ENCODE results near the gene OSER1. TPM values are rescaled to one million over a fixed set of nuclear protein-coding genes. Genes with fewer than 3 reads are reported as not detected.
"Not testable (repeated sequence)": the region's sequence is repeated elsewhere in the genome, so short reads cannot be mapped to it uniquely, and the experiment has no call there.

OSER1 gene
- total RNA-seq, 1 donor from 2014 or later: 39.8 TPM

GRCh38 chr20:44200983-44201382 is 9.6 kb downstream of the OSER1 start:
- DNase-seq (ENCODE audit: low read depth): no peak

- no peak for DNase-seq (ENCODE audit: low read depth)
Observed at GRCh38 chr20:44200371-44200770, 10.2 kb downstream of the OSER1 start.

GRCh38 chr20:44199877-44200276 is 10.7 kb downstream of the OSER1 start:
- DNase-seq (ENCODE audit: low read depth): no peak

- no peak for DNase-seq (ENCODE audit: low read depth)
Observed at GRCh38 chr20:44198872-44199271, 11.7 kb downstream of the OSER1 start.

DNA sequence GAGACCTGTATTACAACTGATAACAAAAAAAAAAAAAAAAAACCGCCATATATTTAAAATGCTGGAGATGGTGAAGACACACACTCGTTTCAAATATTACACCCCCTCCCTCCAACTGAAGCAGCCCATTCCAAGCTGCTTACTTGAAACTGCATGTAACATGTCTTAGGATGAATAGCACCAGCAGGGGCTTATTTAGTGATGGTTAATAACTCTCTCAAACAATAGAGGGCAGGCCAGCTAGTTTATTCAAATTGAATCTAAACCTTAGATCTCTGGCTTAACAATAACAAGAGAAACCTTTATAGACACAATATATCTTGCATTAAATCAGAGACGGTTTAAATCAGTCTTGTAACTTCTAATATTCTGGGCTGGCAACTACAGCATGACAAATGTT is 14.3 kb downstream of the OSER1 start:
- no peak for DNase-seq (ENCODE audit: low read depth)

GRCh38 chr20:44195605-44196004 is 15.0 kb downstream of the OSER1 start:
- no peak for DNase-seq (ENCODE audit: low read depth)

DNA sequence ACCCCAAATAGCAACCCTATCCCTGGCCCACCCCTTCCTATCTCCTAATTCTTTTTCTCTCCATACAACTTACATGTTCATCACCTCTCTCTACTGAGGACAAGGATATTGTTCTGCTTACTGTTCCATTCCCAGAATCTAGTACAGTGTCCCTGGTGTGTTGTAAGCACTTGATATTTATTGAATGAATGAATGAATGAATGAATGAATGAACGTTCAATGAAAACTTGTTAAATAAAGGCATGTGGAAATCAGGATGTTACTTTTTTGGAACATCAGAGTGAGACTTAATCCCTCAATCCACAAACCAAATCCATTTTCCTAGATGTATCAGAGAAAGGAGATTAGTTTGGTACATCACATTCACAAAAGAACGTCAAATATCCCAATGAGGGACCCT is 16.8 kb downstream of the OSER1 start:
- DNase-seq (ENCODE audit: low read depth): no peak

GRCh38 chr20:44191640-44192039 is 18.9 kb downstream of the OSER1 start:
- DNase-seq (ENCODE audit: low read depth): not testable (repeated sequence)

- DNase-seq (ENCODE audit: low read depth): peak; percentile 80
Observed at GRCh38 chr20:44190197-44190852, 20.2 kb downstream of the OSER1 start.

DNA sequence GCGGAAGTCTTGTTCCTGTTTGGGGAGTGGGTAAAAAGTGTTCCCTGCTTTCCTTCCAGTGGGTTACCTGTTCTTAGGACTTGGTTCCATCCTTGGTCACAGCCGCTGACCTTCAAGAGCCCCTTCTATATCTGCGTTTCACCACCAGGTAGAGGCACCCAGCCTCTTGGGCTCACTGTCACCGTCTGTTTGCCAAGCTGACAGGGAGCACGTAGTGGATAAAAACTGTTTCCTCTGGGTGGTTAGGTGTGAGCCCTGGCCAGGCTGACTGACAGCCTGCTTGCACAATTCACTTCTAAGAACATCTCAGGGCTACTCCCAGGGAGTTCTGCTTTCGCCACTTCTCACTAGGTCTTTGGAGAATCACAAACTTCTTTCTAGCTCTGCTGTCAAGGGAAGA is 21.8 kb downstream of the OSER1 start:
- peak; percentile 39 for DNase-seq (ENCODE audit: low read depth)

- peak; percentile 72 for DNase-seq (ENCODE audit: low read depth)
Observed at GRCh38 chr20:44187772-44188709, 22.5 kb downstream of the OSER1 start.

DNA sequence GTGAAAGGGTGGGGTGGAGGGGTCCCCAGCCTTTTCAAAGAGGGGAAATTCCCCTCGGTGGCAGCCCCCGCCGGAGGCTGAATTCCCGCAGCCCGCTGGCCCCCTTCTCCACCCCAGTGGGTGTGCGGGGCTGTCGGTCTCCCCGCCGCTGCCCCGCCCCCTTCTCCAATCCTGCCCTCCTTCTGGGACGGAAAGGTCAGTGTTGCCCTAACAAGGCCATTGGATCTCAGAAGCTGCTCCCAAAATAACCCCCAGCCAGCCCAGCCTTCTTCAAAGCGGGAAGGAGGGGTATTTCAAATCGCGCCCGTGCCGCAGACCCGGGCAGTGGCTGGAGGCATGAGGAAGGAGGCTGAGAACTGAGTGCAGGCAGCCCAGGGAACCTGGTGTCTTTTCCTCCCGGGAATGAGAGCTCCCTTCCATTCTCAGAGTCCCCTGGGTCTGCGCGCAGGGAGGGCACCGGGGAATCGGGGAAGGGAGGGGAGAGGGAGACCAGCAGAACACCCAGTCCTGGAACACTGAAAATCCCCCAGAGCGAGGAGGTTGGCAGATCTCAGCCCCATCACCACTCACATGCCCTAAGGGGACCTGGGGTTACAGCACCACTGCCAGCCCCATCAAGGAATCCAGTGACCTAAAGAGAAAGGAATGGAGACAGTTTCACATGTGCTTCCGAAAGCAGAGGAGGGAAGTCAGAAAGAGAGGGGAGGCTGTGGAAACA is 23.4 kb downstream of the OSER1 start, which contains the start of gene JPH2:
Gene JPH2, minus strand, starts transcription at position 135 of the 718 bp plus-strand sequence. CDS start 483 bp downstream, outside the sequence.
- DNase-seq (ENCODE audit: low read depth): peak; percentile 84

DNA sequence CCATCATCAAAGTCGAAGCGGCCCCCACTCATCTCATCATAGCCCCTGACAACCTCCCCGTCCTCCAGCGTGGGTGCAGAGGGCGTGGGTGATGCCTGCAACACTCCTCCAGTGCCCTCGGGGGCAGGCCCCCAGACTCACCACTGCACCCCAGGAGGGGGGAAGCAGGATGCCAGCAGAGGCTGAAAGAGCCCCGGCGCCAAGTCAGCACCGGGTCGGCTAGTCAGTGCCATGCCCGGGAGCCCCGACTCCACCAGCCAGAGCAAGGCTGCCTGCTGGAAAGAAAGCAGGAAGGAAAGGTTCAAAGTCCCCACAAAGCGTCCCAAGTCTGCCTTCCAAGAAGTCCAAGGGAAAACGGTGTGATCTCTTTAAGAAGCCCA is 23.9 kb downstream of the OSER1 start:
- peak; percentile 30 for DNase-seq (ENCODE audit: low read depth)

- no peak for DNase-seq (ENCODE audit: low read depth)
Observed at GRCh38 chr20:44186201-44186600, 24.4 kb downstream of the OSER1 start.

DNA sequence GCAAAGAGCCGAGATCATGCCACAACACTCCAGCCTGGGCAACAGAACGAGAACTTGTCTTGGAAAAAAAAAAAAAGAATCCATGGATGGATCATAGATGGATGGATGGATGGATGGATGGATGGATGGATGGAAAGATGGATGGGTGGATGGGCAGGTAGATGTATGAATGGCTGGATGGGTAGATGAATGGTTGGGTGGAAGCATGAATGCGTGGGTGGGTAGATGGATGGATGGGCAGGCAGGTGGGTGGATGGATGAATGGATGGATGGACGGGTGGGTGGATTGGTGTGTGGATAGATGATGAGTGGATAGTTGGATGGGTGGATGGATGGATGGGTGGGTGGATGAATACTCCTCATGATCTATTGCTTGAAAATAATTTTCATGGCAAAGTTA is 25.0 kb downstream of the OSER1 start:
- no peak for DNase-seq (ENCODE audit: low read depth)

DNA sequence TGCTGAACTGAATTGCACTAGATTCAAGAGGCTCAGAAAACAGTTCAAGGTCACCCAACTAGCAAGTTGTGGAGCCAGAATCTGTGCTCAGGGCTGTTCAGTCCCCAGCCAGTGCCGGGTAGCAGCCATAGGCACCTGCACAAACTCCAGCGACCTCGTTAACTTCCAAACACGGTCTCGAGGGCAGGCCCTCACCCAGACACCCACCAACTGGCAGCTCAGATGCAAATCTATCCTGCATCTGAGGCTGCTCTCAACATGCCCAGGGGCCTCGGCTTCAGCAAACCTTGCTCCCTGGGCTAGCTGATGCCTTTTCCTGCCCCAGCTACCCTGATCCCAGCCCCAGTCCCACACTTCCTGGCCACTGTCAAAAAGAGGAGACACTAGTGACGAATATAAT is 27.3 kb downstream of the OSER1 start:
- no peak for DNase-seq (ENCODE audit: low read depth)

DNA sequence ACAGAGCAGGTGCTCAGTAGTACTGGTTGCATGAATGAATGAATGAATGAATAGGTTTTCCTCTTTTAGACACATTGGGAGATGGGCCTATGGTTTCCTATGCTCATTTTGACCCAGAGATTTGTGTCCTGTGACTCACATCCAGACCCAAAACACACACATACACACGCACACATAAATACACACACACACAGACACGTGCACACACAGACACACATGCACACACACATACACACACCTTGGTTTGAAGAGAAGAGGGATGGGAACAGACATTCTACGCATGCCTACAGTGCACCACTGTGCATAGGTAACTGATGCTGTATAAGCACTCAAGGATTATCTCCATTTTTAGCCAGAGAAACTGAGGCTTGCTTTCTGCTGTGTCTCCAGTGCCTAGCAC is 27.7 kb downstream of the OSER1 start:
- DNase-seq (ENCODE audit: low read depth): no peak

DNA sequence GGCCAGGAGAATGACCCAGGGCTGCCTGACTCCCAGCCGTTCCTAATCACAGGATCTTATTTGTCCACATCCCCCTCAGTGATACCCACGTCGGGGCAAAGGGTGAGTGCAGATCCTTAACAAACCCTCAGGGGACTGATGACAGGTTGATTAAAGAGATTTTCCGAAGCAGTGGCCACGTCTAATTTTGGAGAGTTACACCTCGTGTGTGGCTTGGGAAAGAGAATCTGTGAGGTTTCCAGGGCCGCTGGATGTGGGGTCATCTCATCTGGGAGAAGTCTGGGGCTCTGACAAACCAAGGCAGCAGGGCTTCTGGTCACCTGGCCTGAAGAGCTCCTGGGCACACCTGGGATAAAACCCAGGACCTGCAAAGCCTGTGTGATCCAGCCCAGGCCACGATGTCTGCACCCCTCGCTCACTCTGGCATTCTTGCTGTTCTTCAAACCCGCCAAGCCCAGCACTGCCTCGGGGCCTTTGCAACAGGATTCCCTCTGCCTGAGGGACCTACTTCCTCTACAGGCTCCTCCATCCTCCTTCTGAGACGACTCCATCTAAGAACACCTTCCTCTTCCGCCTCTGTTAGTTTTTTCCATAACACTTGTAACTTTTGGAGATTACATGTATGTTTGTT is 28.3 kb downstream of the OSER1 start:
- no peak for DNase-seq (ENCODE audit: low read depth)

- DNase-seq (ENCODE audit: low read depth): no peak
Observed at GRCh38 chr20:44181611-44182010, 29.0 kb downstream of the OSER1 start.

DNA sequence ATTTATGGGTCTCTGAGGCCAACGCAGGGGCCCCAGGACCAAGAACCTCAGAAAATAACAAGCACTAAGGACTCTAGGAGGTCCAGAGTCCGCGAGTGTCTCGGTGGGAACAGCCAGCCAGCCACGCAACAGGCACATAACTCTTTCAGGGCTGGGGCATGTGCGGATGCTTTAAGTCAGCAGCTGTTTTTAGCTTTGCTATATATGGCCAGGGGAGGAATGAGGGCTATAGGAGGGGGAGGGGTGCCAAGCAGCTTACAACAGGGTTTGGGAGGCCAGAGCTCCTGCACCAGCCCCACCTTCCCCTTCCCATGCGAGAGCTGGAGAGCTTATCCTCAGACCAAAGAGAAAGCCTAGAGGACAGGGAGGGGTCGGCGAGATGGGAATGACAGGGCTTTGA is 29.8 kb downstream of the OSER1 start:
- DNase-seq (ENCODE audit: low read depth): no peak

DNA sequence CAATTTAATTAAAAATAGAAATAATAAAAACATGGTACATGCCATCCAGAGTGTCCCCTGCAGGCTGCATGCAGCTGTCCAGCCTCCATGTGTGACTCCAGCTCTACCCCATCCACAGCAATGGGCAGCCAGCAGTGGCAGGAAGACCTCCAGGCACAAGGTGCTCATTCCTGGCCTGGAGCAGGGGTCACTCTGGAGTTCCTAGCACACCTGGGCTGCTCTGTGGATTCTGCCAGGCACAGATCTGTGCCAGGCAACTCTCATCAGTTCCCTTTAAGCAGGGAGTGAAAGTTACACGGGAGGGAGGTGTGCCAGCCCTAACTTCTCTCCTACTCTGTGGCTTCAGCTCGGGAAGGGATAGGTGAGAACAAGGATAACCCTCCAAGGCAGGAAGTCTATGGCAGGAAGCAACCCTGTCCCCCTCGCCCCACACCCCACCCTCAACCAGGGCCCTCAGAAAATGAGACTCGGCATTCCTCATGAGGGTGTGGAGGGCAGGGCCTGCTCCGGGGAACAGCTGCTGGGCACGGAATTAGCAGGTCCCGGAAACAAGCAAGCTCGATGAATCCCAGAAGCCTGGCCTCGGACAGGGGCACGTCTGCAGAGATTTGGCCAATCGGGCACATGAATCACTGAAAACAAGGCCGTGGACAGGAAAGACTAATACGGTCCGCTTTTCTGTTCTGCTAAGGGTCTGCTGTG is 33.6 kb downstream of the OSER1 start:
- peak; percentile 15 for DNase-seq (ENCODE audit: low read depth)

All from renal cortical epithelial cell (primary cell).